Heart right ventricle (tissue), 16 donors: ENCODE data around the gene FCRLA. TPM values are rescaled to one million over a fixed set of nuclear protein-coding genes. Genes with fewer than 3 reads are reported as not detected.
"Not testable (repeated sequence)": the region's sequence is repeated elsewhere in the genome, so short reads cannot be mapped to it uniquely, and the experiment has no call there.

Experiments
- ATAC-seq, 8 donors: fragments of 200-7000 bp; cut with Tn5 transposase; one replicate each; pipeline ENCODE4 v1.9.1; 2020; ENCODE audit warnings: mild to moderate bottlenecking in 8 of 8, moderate library complexity in 8 of 8, moderate number of reproducible peaks in 1 of 8
- DNase-seq, 2 donors: peaks; one replicate each; pipeline ENCODE4 v3.0.0-alpha.2; 2020
- H3K27ac ChIP-seq, 10 donors: fragments of 200-600 bp; sonication (generic) in 2 of 10; one replicate each; pipeline versions ENCODE4 v1.5.0 to v1.8.0; 2020 to 2022; ENCODE audit warnings: mild to moderate bottlenecking in 3 of 10
- H3K27me3 ChIP-seq, 7 donors: fragments of 200-600 bp; one replicate each; pipeline ENCODE4 v1.8.0; 2021 to 2022; ENCODE audit warnings: mild to moderate bottlenecking in 2 of 7
- H3K36me3 ChIP-seq, 9 donors: fragments of 200-600 bp; sonication (generic) in 1 of 9; one replicate each; pipeline versions ENCODE4 v1.5.0 to v1.8.0; 2020 to 2022; ENCODE audit warnings: mild to moderate bottlenecking in 2 of 9
- H3K4me1 ChIP-seq, 9 donors: fragments of 200-600 bp; sonication (generic) in 1 of 9; one replicate each; pipeline versions ENCODE4 v1.5.0 to v1.8.0; 2020 to 2022; ENCODE audit warnings: mild to moderate bottlenecking in 4 of 9
- H3K4me3 ChIP-seq, 10 donors: fragments of 200-600 bp; sonication (generic) in 2 of 10; one replicate each; pipeline versions ENCODE4 v1.5.0 to v1.8.0; 2020 to 2022; ENCODE audit warnings: mild to moderate bottlenecking in 7 of 10, moderate library complexity in 2 of 10
- H3K9me3 ChIP-seq, 11 donors: fragments of 200-600 bp in 10 of 11; sonication (generic) in 2 of 11; one replicate each; pipeline versions ENCODE4 v1.5.0 to v1.8.0; 2013 to 2022; ENCODE audit warnings: mild to moderate bottlenecking in 2 of 11, control low read depth in 1 of 11, moderate library complexity in 1 of 11
- CTCF ChIP-seq, 9 donors: fragments of 200-600 bp; sonication (generic) in 2 of 9; IDR thresholded peaks; one replicate each; pipeline versions ENCODE4 v1.5.0 to v1.8.0; 2021 to 2022; ENCODE audit warnings: antibody characterized with exemption in 9 of 9, mild to moderate bottlenecking in 5 of 9, moderate library complexity in 1 of 9
- WGBS, 2 donors: extraction: QIAGEN DNeasy Blood & Tissue Kit; methylation state at CpG; one replicate each; pipeline ENCODE4 v1.1.7; 2013; ENCODE audit warnings: inconsistent platforms in 1 of 2; 5-methylcytosine and 5-hydroxymethylcytosine counted together
- intact Hi-C, 10 donors: fragments of 100-400 bp; cut with DNase I; formaldehyde crosslinking; loops; one replicate each; pipeline versions ENCODE4 v1.11.1 to v1.14.2; 2022
- polyA plus RNA-seq, 2 donors: library from polyadenylated mRNA; stranded (reverse); fragments of 200-250 nt; gene quantifications; one replicate each; pipeline ENCODE4 v1.2.3, GENCODE V29; 2013
- total RNA-seq, 10 donors: library from RNA; stranded (reverse); fragmentation: NEBNext Ultra II Directional in 3 of 10; extraction: Animal tissue kit (Norgen Biotek cat#: 25700) in 3 of 10; gene quantifications; one replicate each; pipeline versions ENCODE4 v1.2.1 to v1.2.4, GENCODE V29; 2021 to 2023
- donor health status: Arrhythmogenic right ventricular cardiomyopathy.
- donor health status: ischemic (EF 13 %, LVEDD 7.1; RV severe dilation, severe dysfunction).
- donor health status: healthy with polysubstance abuse.
- donor health status: DM: no; HTN: yes; CAD: no.
- donor health status: DM: no; HTN: no; CAD: no.
- donor health status: ischemic (EF 25% LVEDD 6.9; RV normal size, moderate dysfunction).
- donor health status: ischemic (EF 25% LVEDD 5.7; RV mildly dilated, moderate dysfunction).
- donor health status: healthy.
- donor health status: DM: yes; HTN: yes; CAD: no.
- donor health status: Ischemic cardiomyopathy.
- donor health status: ischemic (EF 35%, LVEDD 5.7; RV mildly dilated, moderate dysfunction).
- donor health status: nonischemic (EF 11% LVEDD 7.7; RV severe dilation, severe dysfunction).
- donor health status: DM: yes; HTN: yes; CAD: no.
- donor health status: PGD.
- donor health status: ischemic (EF 29% LVEDD 5.4; RV normal size, mild dysfunction).
- donor health status: nonischemic (EF 23%, LVEDD 6.1; RV moderate dilation, normal function).

Gene FCRLA
- total and polyA plus RNA-seq, 12 donors = 0.13 to 1.00 (median 0.27) TPM; not detected in 6

DNA sequence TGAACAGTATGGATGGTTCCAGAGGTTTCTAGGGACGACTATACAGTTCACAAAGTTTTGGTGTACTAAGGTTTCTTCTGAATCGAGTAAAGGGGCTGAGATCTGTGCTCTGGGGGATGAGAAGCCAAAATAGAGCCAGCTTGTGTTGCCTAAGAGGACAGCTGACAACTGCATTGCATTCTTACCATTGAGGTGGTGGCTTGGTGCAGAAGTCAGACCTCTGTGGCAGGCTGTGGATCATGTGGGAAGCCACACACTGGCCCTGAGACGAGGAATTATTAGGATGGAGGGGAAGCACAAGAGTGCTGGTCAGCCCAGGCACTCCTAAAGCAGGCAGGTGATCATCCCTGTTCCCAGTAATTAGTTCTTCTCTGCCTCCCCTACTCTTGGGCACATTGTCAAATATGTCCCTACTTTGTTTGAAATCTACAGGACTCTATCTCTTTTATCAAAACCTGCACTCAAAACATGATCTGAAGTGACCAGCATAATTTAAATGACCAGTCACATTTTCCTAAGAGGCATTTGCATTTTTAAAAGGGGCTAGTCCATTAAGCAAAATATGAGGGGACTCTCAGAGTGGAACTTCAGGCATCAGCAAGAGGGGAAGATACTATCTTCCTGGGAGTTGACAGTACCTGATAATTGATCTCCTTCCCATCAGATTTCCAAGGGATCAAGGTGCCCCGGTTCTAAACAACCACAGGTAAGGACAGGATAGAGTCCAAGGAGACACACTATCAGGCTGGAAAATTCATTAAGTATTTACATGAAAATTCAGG, 14.1 kb downstream of the FCRLA start, which contains the start of gene FCRLB:
Gene FCRLB, plus strand, starts transcription at position 589 of the 782 bp plus-strand sequence. CDS start 1,129 bp downstream, outside the sequence.
- intact Hi-C loops = no loop called here
- 40 to 58% methylated on average over 4 of the region's 4 CpGs for WGBS, 2 donors

GRCh38 chr1:161721738-161722343, 14.8 kb downstream of the FCRLA start:
- 60 to 70% methylated on average over 8 of the region's 8 CpGs for WGBS, 2 donors
- H3K27ac ChIP-seq = no peak overlapping the region
- H3K4me3 ChIP-seq = no peak overlapping the region
- peaks cover 0 to 41% (median 9%) of the 10 kb centered on the region in 9 donors for H3K4me1 ChIP-seq
- no peaks in the 10 kb centered on the region for H3K9me3 ChIP-seq
- no peak for ATAC-seq
- no peak for DNase-seq
- no peak for TF ChIP-seq CTCF (IDR thresholded peaks at IDR 0.05)
- intact Hi-C loops = no loop called here
- H3K27me3 ChIP-seq = peaks cover 0 to 34% (median 17%) of the 10 kb centered on the region in 7 donors
- H3K36me3 ChIP-seq = no peaks in the 10 kb centered on the region

More for the DNA sequence above, 14.1 kb downstream of the FCRLA start, which contains the start of gene FCRLB:
- peaks cover 0 to 40% (median 23%) of the 10 kb centered on the region in 7 donors for H3K27me3 ChIP-seq
- no peak within 1 kb of the TSS for H3K4me3 ChIP-seq
- TF ChIP-seq CTCF (IDR thresholded peaks at IDR 0.05) = no peak
- H3K36me3 ChIP-seq = no peaks in the 10 kb centered on the region
- ATAC-seq = no peak
- DNase-seq = no peak
- peaks cover 0 to 40% (median 8%) of the 10 kb centered on the region in 9 donors for H3K4me1 ChIP-seq
- no peak within 1 kb of the TSS for H3K27ac ChIP-seq
- no peaks in the 10 kb centered on the region for H3K9me3 ChIP-seq

- H3K4me1 ChIP-seq = peaks cover 0 to 45% (median 11%) of the 10 kb centered on the region in 9 donors
- H3K36me3 ChIP-seq = no peaks in the 10 kb centered on the region
- H3K9me3 ChIP-seq = no peaks in the 10 kb centered on the region
- no peak for DNase-seq
- no peak for TF ChIP-seq CTCF (IDR thresholded peaks at IDR 0.05)
- H3K27ac ChIP-seq = no peak overlapping the region
- ATAC-seq = no peak
- H3K4me3 ChIP-seq = no peak overlapping the region
- WGBS, 2 donors = 84 to 97% methylated on average over 1 of the region's 1 CpG
- peaks cover 0 to 32% (median 17%) of the 10 kb centered on the region in 7 donors for H3K27me3 ChIP-seq
- intact Hi-C loops = no loop called here
These were observed 15.4 kb downstream of the FCRLA start for GRCh38 chr1:161722406-161722805.

- TF ChIP-seq CTCF (IDR thresholded peaks at IDR 0.05) = no peak
- intact Hi-C loops = no loop called here
- ATAC-seq = no peak
- Histone ChIP-seq H3K4me1 (peaks cover 0 to 51% (median 17%) of the 10 kb centered on the region in 9 donors), H3K27ac (no peak overlapping the region), H3K36me3 (no peaks in the 10 kb centered on the region), H3K4me3 (no peak overlapping the region), H3K9me3 (no peaks in the 10 kb centered on the region), H3K27me3 (peaks cover 0 to 32% (median 14%) of the 10 kb centered on the region in 7 donors)
- DNase-seq = no peak
- 90 to 91% methylated on average over 8 of the region's 8 CpGs for WGBS, 2 donors
These were observed 16.6 kb downstream of the FCRLA start for GRCh38 chr1:161723459-161724141.

- H3K36me3 ChIP-seq, intact Hi-C loops, ATAC-seq, H3K9me3 ChIP-seq, DNase-seq: not testable (repeated sequence)
- H3K4me3 ChIP-seq = peak overlapping the region; percentile 46 to 98 (median 78)
- peak overlapping the region in 8 of 10 donors; percentile 87 to 91 (median 88) for H3K27ac ChIP-seq
- H3K27me3 ChIP-seq = peaks cover 0 to 31% (median 11%) of the 10 kb centered on the region in 7 donors
- WGBS, 2 donors = 48 to 49% methylated on average over 22 of the region's 22 CpGs
- H3K4me1 ChIP-seq = peaks cover 0 to 49% (median 17%) of the 10 kb centered on the region in 9 donors
These were observed 18.4 kb downstream of the FCRLA start for GRCh38 chr1:161725258-161725907.
